IMR-90 (cell line): Measurements from ENCODE around the gene SEMA4D. TPM values are rescaled to one million over a fixed set of nuclear protein-coding genes. Genes with fewer than 3 reads are reported as not detected.

Experiments used
- ATAC-seq: fragments of 200-7000 bp; cut with Tn5 transposase; 2 replicates; pipeline ENCODE4 v1.9.1; 2020; ENCODE audit warnings: low read depth, mild to moderate bottlenecking, moderate library complexity
- BruUV-seq: library from RNA; stranded (reverse); fragments of 400-500 nt; replicated peaks from 2 replicates; lab custom pipeline; 2021; lab: Mats Ljungman, UMichigan
- CTCF ChIA-PET: fragments of 300-600 bp; formaldehyde crosslinking; extraction: SDS; loops from one replicate; lab custom pipeline; 2021; ENCODE audit warnings: antibody characterized with exemption; lab: Yijun Ruan, JAX
- POLR2A ChIA-PET: fragments of 300-600 bp; sonication (Branson Sonifier 250); formaldehyde crosslinking; loops from one replicate; lab custom pipeline; 2022; ENCODE audit warnings: antibody characterized with exemption; ENCODE audit not compliant: unreplicated experiment; lab: Charles Lee
- DNase-seq: peaks from one replicate; pipeline ENCODE4 v3.0.0; 2013
- H2AFZ ChIP-seq: replicated peaks from 2 replicates; pipeline ENCODE3; 2013; ENCODE audit warnings: low read length, mild to moderate bottlenecking; ENCODE audit not compliant: poor library complexity
- H2AK5ac ChIP-seq: 2 replicates; pipeline ENCODE4 v1.6.1; 2013; ENCODE audit warnings: low read depth, low read length, inconsistent platforms
- H2AK9ac ChIP-seq: replicated peaks from 2 replicates; pipeline ENCODE3; 2013; ENCODE audit warnings: mild to moderate bottlenecking, low read depth, low read length, moderate library complexity; ENCODE audit not compliant: poor library complexity
- H2BK120ac ChIP-seq: 2 replicates; pipeline ENCODE4 v1.6.1; 2013; ENCODE audit warnings: low read depth, low read length, inconsistent platforms
- H2BK15ac ChIP-seq: 3 replicates; pipeline ENCODE4 v1.6.1; 2013; ENCODE audit warnings: low read depth, low read length, inconsistent platforms
- H2BK20ac ChIP-seq: 2 replicates; pipeline ENCODE4 v1.6.1; 2013; ENCODE audit warnings: low read depth, mild to moderate bottlenecking, inconsistent platforms, low read length, moderate library complexity
- H2BK5ac ChIP-seq: 2 replicates; pipeline ENCODE4 v1.6.1; 2013; ENCODE audit warnings: mild to moderate bottlenecking, low read depth, low read length, inconsistent platforms; ENCODE audit not compliant: poor library complexity, severe bottlenecking
- H3K14ac ChIP-seq: replicated peaks from 2 replicates; pipeline ENCODE4 v1.6.1; 2013; ENCODE audit warnings: low read depth, low read length, inconsistent platforms
- H3K18ac ChIP-seq: 2 replicates; pipeline ENCODE4 v1.6.1; 2013; ENCODE audit warnings: low read depth, low read length, control low read depth
- H3K23ac ChIP-seq: 2 replicates; pipeline ENCODE4 v1.6.1; 2013; ENCODE audit warnings: low read depth, low read length, inconsistent platforms
- H3K27ac ChIP-seq: 2 replicates; pipeline ENCODE4 v1.5.1; 2013; ENCODE audit warnings: mild to moderate bottlenecking, control low read depth, low read length; ENCODE audit not compliant: insufficient read depth
- H3K27me3 ChIP-seq: 2 replicates; pipeline ENCODE4 v1.6.1; 2013; ENCODE audit warnings: low read length; ENCODE audit not compliant: control insufficient read depth, insufficient read depth
- H3K36me3 ChIP-seq: 2 replicates; pipeline ENCODE4 v1.6.1; 2013; ENCODE audit warnings: low read length, mixed read lengths; ENCODE audit not compliant: control insufficient read depth, insufficient read depth
- H3K4ac ChIP-seq: 2 replicates; pipeline ENCODE4 v1.6.1; 2013; ENCODE audit warnings: low read depth, low read length, inconsistent platforms
- H3K4me1 ChIP-seq: 2 replicates; pipeline ENCODE4 v1.6.1; 2013; ENCODE audit warnings: low read length, mixed read lengths; ENCODE audit not compliant: control insufficient read depth, insufficient read depth
- H3K4me2 ChIP-seq: 2 replicates; pipeline ENCODE4 v1.6.1; 2013; ENCODE audit warnings: low read depth, mild to moderate bottlenecking, control low read depth, low read length, moderate library complexity
- H3K4me3 ChIP-seq: 2 replicates; pipeline ENCODE4 v1.5.1; 2013; ENCODE audit warnings: low read depth, mild to moderate bottlenecking, control low read depth, low read length, moderate library complexity; ENCODE audit not compliant: insufficient read depth
- H3K56ac ChIP-seq: 2 replicates; pipeline ENCODE4 v1.6.1; 2013; ENCODE audit warnings: low read length, inconsistent platforms; ENCODE audit not compliant: insufficient read depth; ENCODE audit errors: extremely low read depth
- H3K79me1 ChIP-seq, 2 experiments: 2 replicates each; pipeline ENCODE4 v1.6.1; 2013; ENCODE audit warnings: low read length in 2 of 2, inconsistent platforms in 1 of 2, low read depth in 1 of 2
- H3K9ac ChIP-seq: 2 replicates; pipeline ENCODE4 v1.6.1; 2013; ENCODE audit warnings: low read depth, low read length, control low read depth
- H3K9me1 ChIP-seq: 2 replicates; pipeline ENCODE4 v1.6.1; 2013; ENCODE audit warnings: low read length, inconsistent platforms; ENCODE audit not compliant: insufficient read depth
- H3K9me3 ChIP-seq: 2 replicates; pipeline ENCODE4 v1.6.1; 2013; ENCODE audit warnings: low read length; ENCODE audit not compliant: control insufficient read depth, insufficient read depth
- H4K20me1 ChIP-seq: 2 replicates; pipeline ENCODE4 v1.6.1; 2013; ENCODE audit warnings: low read length, inconsistent platforms; ENCODE audit not compliant: insufficient read depth
- H4K5ac ChIP-seq: 2 replicates; pipeline ENCODE4 v1.6.1; 2013; ENCODE audit warnings: mild to moderate bottlenecking, low read depth, low read length, control low read depth
- H4K8ac ChIP-seq, 2 experiments: 2 replicates each; pipeline ENCODE4 v1.6.1; 2013; ENCODE audit warnings: low read depth in 2 of 2, low read length in 2 of 2, control low read depth in 1 of 2, inconsistent platforms in 1 of 2
- H4K91ac ChIP-seq: 2 replicates; pipeline ENCODE4 v1.6.1; 2013; ENCODE audit warnings: low read depth, low read length, inconsistent platforms; ENCODE audit not compliant: insufficient read depth
- ELK1 ChIP-seq: fragments of 150-350 bp; IDR thresholded peaks from 2 replicates; pipeline ENCODE4 v1.6.1; 2016; ENCODE audit warnings: low read depth, mild to moderate bottlenecking, low read length, moderate library complexity, borderline replicate concordance
- MAFK ChIP-seq: IDR thresholded peaks from 2 replicates; pipeline ENCODE4 v1.6.1; 2012; ENCODE audit warnings: low read depth, low read length, improper control_type of control experiment
- RCOR1 ChIP-seq: IDR thresholded peaks from 2 replicates; pipeline ENCODE4 v1.6.1; 2012; ENCODE audit warnings: mild to moderate bottlenecking, low read length, improper control_type of control experiment; ENCODE audit not compliant: insufficient replicate concordance
- SMC3 ChIP-seq: fragments of 150-350 bp; IDR thresholded peaks from 2 replicates; pipeline ENCODE4 v1.6.1; 2016; ENCODE audit warnings: low read depth, mild to moderate bottlenecking, antibody characterized with exemption, low read length, moderate library complexity
- WGBS, 2 experiments: methylation state at CpG; one replicate each; pipeline versions ENCODE4 v1.1.5 to v1.1.7; 2013; ENCODE audit warnings: missing lambda C conversion rate in 2 of 2; ENCODE audit not compliant: insufficient read length in 1 of 2; ENCODE audit errors: extremely low coverage in 2 of 2; 5-methylcytosine and 5-hydroxymethylcytosine counted together
- dilution Hi-C: fragments of 300-500 bp; cut with HindIII; formaldehyde crosslinking; loops from one replicate; pipeline ENCODE4 v1.14.3; 2018; ENCODE audit warnings: low sequenced_read_pairs; ENCODE audit not compliant: unreplicated experiment
- in situ Hi-C: fragments of 300-500 bp; cut with MboI; formaldehyde crosslinking; loops from 3 replicates; pipeline ENCODE4 v1.14.3; 2019; ENCODE audit warnings: low sequenced_read_pairs, inconsistent platforms, mixed read lengths
- intact Hi-C: fragments of 100-400 bp; cut with micrococcal nuclease; formaldehyde crosslinking; loops from 2 replicates; pipeline ENCODE4 v1.10.0; 2022
- polyA plus RNA-seq, 3 experiments: library from polyadenylated mRNA; depleted of rRNA; stranded (reverse); fragments of >200 nt; gene quantifications; 2 replicates each; pipeline ENCODE4 v1.2.3, GENCODE V29; 2012; ENCODE audit warnings: low replicate concordance in 1 of 3
- total RNA-seq: library from RNA; depleted of rRNA; stranded (reverse); fragments of >200 nt; gene quantifications from 2 replicates; pipeline ENCODE4 v1.2.3, GENCODE V29; 2012

Gene SEMA4D
- total and polyA plus RNA-seq, 2 of the 4 experiments (the other 2 are of a cell fraction) = 0.90 to 1.5 TPM

GRCh38 chr9:89378541-89378940 is 119.4 kb downstream of the SEMA4D start:
- dilution Hi-C loops (no loop called here), intact Hi-C loops (no loop called here)
- no TSS peak for BruUV-seq

More at GRCh38 chr9:89378541-89378940, 119.4 kb downstream of the SEMA4D start:
- no peak overlapping the region for H3K4me3 ChIP-seq
- H3K27ac ChIP-seq = peak overlapping the region; percentile 65
- no peak overlapping the region for H2AK9ac ChIP-seq
- peak overlapping the region; percentile 4; the same call in 1 of the 2 replicates for H3K23ac ChIP-seq
- H4K8ac ChIP-seq = peak overlapping the region; percentile 58 to 67; a peak in 1 of 4 replicates
- DNase-seq = no peak
- peak overlapping the region; percentile 20; the same call in 1 of the 2 replicates for H4K91ac ChIP-seq
- peak overlapping the region; percentile 73 for H2BK20ac ChIP-seq
- no peaks in the 10 kb centered on the region for H3K27me3 ChIP-seq
- no peak overlapping the region for H3K9ac ChIP-seq
- no peak overlapping the region; the same call in 1 of the 2 replicates for H3K4me2 ChIP-seq
- peaks cover 18% of the 10 kb centered on the region for H3K4me1 ChIP-seq
- peak overlapping the region; percentile 36; the same call in 1 of the 3 replicates for H2BK15ac ChIP-seq
- H3K36me3 ChIP-seq = peaks cover 14% of the 10 kb centered on the region; the same call in 1 of the 2 replicates
- no peaks in the 10 kb centered on the region for H4K20me1 ChIP-seq
- WGBS, 2 experiments = 98% methylated on average over 14 of the region's 21 CpGs; no CpG with 5 or more reads in 1 of the 2 experiments
- TF ChIP-seq SMC3 (no peak), ELK1 (no peak), RCOR1 (no peak), MAFK (no peak)
- H3K14ac ChIP-seq = no peak overlapping the region; the same call in 1 of the 2 replicates
- no peaks in the 10 kb centered on the region for H3K9me3 ChIP-seq
- H2AFZ ChIP-seq = no peak overlapping the region
- H3K79me1 ChIP-seq = no peaks in the 10 kb centered on the region
- peak overlapping the region; percentile 4 for H2BK5ac ChIP-seq
- peak overlapping the region; percentile 59 for H3K18ac ChIP-seq
- ChIA-PET POLR2A (no interaction called here), CTCF (interaction anchor here (2.3 kb wide), 1 partner anchor 170 kb away, joined by 7 read pairs; no protein-coding TSS in a partner anchor)
- no peak overlapping the region for H3K56ac ChIP-seq
- in situ Hi-C loops = no loop called here
- H2AK5ac ChIP-seq = peak overlapping the region; percentile 48
- H2BK120ac ChIP-seq = peak overlapping the region; percentile 65
- no peaks in the 10 kb centered on the region for H3K9me1 ChIP-seq
- H4K5ac ChIP-seq = peak overlapping the region; percentile 11
- no peak for ATAC-seq
- H3K4ac ChIP-seq = peak overlapping the region; percentile 68
